ENCODE measurements around the gene CDK18.

CDK18 gene

DNA sequence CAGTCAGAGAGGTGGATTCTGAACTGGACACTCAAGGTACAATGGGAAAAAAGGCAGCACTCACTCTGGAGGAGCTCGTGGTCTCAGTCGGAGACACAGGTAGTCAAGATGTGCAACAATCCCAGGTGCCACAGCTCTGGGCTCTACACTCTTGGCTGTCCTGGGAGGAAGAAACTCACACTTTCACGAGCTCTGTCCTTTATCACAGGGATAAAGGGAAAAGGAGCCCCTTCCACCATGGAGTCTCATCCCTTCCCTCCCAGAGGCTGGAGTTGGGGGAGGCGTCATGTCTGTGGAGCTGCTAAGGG lies 20.3 kb downstream of the CDK18 start:
- DNase-seq = no peak

DNA sequence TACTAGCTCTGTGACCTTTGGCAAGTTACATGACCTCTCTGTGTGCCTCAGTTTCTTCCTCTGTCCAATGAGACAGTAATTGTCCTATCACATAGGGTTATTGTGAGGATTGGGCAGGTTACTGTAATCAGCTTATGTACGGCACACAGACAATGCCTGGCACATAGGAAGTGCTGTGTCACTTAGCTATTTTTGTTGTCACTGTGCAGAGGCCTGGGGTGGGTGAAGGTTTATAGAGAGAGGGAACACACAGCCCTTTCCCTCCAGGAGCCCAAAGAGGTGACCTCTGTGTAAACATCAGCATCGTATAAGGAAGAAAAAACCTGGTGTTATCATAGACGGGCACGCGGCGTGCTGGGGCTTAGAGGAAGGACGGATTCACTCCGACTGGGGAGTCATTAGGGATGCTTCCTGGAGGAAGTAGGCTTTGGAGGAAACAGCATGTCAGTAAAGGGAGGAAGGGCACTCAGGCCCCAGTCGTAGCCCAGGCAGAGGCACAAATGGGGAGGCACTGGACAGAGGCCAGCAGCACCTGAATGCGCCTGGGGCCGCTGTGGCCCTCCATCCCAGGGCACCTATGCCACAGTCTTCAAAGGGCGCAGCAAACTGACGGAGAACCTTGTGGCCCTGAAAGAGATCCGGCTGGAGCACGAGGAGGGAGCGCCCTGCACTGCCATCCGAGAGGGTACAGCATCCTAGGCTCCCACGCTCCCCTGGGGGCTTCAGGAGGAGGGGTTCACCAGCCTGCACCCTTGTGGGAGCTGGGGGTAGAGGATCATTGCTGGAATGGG lies 21.2 kb downstream of the CDK18 start:
- no peak for DNase-seq

- no peak for DNase-seq
Observed at GRCh38 chr1:205526431-205526830, 22.0 kb downstream of the CDK18 start.

GRCh38 chr1:205527931-205528330 lies 23.5 kb downstream of the CDK18 start:
- no peak for DNase-seq

GRCh38 chr1:205528446-205528886 lies 24.0 kb downstream of the CDK18 start:
- no peak for DNase-seq

DNA sequence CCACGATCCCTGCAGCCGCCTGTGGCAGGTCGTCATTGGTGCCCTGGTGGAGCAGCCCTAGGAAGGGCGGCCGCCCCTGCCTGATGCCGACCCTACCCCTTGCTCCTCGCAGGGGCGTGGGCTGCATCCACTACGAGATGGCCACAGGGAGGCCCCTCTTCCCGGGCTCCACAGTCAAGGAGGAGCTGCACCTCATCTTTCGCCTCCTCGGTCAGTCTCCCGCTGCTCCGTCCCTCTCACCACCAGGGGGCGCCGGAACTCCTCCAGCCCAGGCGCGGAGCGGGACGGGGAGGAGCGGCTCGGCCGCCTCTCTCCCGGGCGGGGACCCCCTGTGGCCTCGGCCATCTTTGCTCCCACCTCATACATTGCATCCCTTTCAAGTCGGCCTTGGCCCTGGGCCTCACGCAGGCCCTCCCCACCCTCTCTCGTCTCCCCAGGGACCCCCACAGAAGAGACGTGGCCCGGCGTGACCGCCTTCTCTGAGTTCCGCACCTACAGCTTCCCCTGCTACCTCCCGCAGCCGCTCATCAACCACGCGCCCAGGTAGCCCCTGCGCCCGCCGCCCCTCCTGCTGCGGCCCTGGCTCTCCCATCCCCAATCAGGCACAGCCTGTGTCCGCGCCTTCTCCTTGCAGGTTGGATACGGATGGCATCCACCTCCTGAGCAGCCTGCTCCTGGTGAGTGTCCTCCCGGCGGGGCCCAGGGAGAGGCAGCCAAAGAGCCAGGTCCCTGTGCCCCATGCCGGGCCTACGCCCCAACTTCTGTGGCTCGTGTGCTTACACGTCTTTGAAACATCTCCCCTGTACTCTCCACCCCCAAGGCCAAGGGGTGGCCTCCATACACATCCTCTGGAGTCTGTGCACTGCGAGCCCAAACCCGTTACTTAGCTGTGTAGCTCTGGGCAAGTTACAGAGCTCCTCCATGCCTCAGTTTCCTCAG lies 24.7 kb downstream of the CDK18 start:
- peak; percentile 40 to 87 (median 74) for DNase-seq

DNA sequence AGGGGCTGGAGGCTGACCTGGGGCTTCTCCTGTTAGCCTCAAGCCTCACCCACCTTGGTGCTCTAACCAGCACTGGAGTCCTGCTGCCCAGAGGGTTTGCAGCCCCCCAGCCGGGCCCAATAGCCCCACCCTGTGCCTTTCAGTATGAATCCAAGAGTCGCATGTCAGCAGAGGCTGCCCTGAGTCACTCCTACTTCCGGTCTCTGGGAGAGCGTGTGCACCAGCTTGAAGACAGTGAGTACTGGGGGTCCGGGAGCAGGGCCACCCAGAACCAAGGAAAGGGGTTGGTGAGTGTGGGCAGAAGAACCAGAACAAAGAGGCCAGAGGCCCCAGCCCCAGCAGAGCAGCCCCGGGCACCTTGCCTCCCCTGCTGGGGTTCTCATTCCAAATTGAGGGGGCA lies 25.6 kb downstream of the CDK18 start:
- no peak for DNase-seq

DNA sequence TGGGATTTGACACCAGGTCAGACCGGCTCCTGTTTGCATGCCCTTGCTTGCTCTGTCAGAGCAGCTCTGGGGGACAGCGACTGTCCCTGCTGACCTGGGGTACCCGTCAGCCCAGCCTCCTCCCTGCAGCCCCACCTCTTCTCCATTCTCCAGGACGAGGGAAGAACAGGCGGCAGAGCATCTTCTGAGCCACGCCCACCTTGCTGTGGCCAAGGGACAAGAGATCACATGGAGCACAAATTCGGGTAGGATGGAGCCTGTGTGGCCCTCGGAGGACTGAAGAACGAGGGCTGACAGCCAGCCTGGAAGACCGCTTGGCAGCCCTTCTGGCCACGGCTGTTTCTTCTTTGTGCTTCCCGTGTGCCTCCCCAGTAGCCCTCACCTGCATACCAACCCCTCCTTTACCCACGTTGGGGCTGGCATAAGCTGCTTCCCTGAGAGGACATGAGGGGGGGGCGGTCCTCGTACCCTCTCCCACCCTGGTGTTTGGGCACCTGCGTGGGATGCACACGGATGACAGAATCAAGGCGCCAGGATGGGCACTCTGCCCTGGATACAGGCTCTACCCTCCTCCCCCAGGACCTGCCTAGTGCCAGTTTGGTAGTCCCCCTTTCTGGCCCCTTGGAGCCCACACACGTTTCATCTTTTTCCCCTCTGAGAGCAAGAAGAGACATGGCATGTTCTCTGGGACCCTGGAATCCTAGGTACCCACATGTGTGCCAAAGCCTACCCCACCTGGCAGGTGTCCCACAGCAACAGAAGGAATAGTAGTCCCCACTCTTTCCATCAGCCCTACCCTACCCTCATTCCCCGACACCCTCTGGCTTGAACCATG lies 26.9 kb downstream of the CDK18 start:
- no peak for DNase-seq

GRCh38 chr1:205532026-205532898 lies 27.8 kb downstream of the CDK18 start:
- DNase-seq = no peak

DNA sequence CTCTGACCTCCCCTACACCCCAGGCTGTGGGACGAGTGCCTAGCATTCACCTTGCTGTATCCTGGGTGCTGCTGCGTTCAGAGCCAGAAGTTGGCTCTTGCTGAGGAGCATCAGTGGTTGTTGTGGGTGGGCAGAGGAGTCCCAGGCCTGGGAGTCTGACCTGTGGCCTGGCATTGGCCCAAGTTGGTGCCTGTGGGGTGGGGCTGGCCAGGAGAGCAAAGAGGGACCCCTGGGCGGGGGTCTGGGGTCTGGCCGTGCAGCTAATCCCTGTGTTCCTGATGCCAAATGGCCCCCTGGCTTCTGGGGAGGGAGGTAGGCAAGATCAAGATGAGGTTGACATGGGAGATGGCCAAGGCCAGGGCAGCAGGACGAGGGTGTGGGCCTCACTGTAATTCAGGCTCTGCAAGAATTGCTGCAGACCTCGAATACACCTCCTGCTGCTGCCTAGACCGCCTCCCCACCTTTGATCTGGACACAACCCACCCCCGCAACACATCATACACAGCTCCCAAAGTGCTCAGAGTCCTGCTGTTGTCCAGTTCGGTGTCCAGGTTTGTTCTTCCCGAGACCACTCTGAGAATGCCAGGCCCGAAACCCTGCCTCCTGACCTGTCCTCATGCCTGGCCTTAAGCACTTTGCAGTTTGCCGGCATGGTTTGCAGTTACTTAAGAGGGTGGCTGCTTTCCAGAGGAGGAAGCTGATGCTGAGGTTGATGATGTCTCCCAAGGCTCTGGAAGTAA lies 28.7 kb downstream of the CDK18 start:
- DNase-seq = no peak

DNA sequence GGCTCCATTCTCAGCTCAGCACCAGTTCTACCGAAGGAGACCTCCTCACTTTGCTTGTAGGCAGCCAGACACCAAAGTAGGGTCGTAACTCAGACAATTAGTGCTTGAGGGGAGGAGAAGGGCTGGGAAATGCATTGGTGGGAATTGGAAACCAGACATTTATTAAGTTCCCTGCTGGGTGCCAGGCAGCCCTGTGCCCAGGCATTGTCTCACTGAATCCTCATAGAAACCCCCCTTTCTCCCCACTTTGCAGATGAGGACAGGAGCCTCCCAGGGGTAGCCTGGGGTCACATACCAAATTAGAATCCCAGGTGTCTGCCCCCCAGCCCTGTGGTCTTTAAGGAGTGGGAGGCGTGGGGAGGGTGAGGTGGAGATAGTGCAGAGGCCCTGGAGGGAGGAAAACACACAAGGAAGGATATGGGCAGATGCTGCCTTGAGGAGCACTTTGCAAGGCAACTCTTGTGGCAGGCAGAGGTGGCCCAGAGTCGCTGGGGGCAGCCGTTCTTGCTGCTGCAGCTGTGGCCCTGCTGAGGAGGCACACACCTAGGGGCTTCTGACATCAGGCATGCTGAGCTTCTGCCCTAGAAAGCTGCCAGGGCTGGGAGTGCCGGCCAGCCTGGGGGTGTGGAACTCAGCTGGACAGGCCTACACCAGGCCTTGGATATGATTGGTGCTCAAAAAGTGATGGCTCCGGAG lies 29.4 kb downstream of the CDK18 start:
- no peak for DNase-seq

DNA sequence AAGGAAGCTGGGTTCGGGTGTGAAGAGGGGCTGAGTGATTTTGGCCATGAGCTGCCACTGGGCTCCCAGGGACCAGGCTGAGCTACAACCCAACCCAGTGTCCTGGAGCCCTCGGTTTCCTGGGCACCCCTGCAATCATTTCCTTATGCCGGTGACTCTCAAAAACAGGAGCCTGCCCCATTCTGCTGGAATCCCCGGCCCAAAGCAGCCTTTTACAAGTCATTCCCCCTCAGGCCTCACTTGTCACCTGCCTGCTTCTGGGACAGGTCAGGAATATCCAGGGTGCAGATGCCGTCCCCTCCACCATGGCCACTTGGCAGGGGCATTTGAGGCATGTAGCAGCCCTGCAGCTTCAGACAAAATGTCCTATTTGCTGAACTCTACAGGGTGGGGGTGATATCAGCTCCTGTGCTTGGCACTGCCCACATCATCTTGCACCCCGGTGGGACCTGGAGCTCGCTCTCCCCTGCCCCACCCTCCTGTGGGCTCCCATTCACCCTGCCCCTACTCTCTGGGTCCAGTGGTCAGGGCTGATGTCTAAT lies 30.0 kb downstream of the CDK18 start:
- DNase-seq = no peak

- no peak for DNase-seq
Observed at GRCh38 chr1:205535096-205535495, 30.6 kb downstream of the CDK18 start.

GRCh38 chr1:205535866-205536758 lies 31.6 kb downstream of the CDK18 start:
- DNase-seq = no peak

GRCh38 chr1:205536759-205537361 lies 32.4 kb downstream of the CDK18 start:
- DNase-seq = no peak

DNA sequence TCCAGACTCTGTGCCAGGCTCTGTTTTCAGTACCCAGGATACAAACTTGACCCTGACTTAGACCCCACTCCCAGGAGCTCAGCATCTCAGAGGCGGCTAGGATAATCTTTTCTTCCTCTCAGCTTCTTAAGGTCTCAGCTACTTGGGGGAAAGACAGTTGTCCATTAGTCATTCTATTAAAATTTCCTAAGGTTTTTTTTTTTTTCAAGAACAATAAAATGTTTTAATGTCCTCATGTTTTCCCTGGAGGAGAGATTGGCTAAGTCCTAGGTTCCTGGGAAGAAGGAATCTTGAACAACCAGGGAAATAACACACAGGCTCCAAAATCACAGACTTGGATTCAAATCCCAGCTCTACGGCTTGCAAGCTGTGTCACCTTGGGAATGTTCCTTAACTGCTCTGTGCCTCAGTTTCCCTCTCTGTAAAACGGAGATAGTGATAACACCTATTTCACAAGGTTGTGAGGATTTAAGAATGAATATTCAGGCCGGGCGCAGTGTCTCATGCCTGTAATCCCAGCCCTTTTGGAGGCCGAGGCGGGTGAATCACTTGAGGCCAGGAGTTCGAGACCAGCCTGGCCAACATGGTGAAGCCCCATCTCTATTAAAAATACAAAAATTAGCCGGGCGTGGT lies 33.0 kb downstream of the CDK18 start:
- DNase-seq = no peak

- no peak for DNase-seq
Observed at GRCh38 chr1:205538235-205538840, 33.9 kb downstream of the CDK18 start.

Measured in stimulated activated naive CD4-positive, alpha-beta T cell (primary cell).